HEK293 (cell line): ENCODE results near the gene SCTR.

Source experiments
- CTCF ChIA-PET: fragments of 350-600 bp; formaldehyde crosslinking; extraction: SDS; loops from one replicate; lab custom pipeline; 2021; ENCODE audit warnings: antibody characterized with exemption; lab: Yijun Ruan, JAX
- POLR2A ChIA-PET: fragments of 300-600 bp; formaldehyde crosslinking; extraction: SDS; loops from one replicate; lab custom pipeline; 2020; ENCODE audit warnings: antibody characterized with exemption, inconsistent platforms; lab: Yijun Ruan, JAX
- H3K27ac ChIP-seq: fragments of 200-500 bp; sonication (Bioruptor generic); 2 replicates; pipeline ENCODE4 v1.5.1; 2014; ENCODE audit warnings: low read depth, low read length, control low read depth, inconsistent platforms; ENCODE audit errors: extremely low read depth
- H3K36me3 ChIP-seq, 2 experiments: fragments of 200-500 bp in 1 of 2; sonication (Bioruptor generic) in 1 of 2; 1 replicate in 1 of 2; 2 replicates in 1 of 2; pipeline ENCODE4 v1.5.1; 2014 to 2017; ENCODE audit warnings: inconsistent platforms in 2 of 2, low read length in 2 of 2; ENCODE audit not compliant: control insufficient read depth in 2 of 2, insufficient read depth in 1 of 2
- H3K4me1 ChIP-seq: fragments of 200-500 bp; sonication (Bioruptor generic); 2 replicates; pipeline ENCODE4 v1.5.1; 2014; ENCODE audit warnings: mild to moderate bottlenecking, low read length, inconsistent platforms; ENCODE audit not compliant: control insufficient read depth, insufficient read depth
- H3K4me3 ChIP-seq: 2 replicates; pipeline ENCODE4 v1.5.1; 2011; ENCODE audit warnings: low read depth, mild to moderate bottlenecking, control low read depth, low read length, moderate library complexity
- H3K9me3 ChIP-seq: fragments of 200-500 bp; sonication (Bioruptor generic); 2 replicates; pipeline ENCODE4 v1.5.1; 2014; ENCODE audit warnings: low read depth, low read length, inconsistent platforms; ENCODE audit not compliant: control insufficient read depth, insufficient read depth
- GFI1B ChIP-seq: fragments of 450-650 bp; formaldehyde crosslinking; IDR thresholded peaks from 2 replicates; pipeline ENCODE4 v1.5.1; 2016; ENCODE audit warnings: missing biosample characterization, missing genetic modification characterization
- IKZF3 ChIP-seq: fragments of 450-650 bp; IDR thresholded peaks from 2 replicates; pipeline ENCODE4 v1.5.0; 2018; ENCODE audit warnings: missing biosample characterization, mild to moderate bottlenecking, missing genetic modification characterization, moderate library complexity
- ZNF114 ChIP-seq: fragments of 450-650 bp; formaldehyde crosslinking; IDR thresholded peaks from 2 replicates; pipeline ENCODE4 v1.5.0; 2017; ENCODE audit warnings: missing biosample characterization, missing genetic modification characterization
- ZNF121 ChIP-seq: fragments of 450-650 bp; formaldehyde crosslinking; IDR thresholded peaks from 2 replicates; pipeline ENCODE4 v1.5.1; 2016; ENCODE audit warnings: missing biosample characterization, missing genetic modification characterization
- ZNF138 ChIP-seq: fragments of 450-650 bp; formaldehyde crosslinking; IDR thresholded peaks from 2 replicates; pipeline ENCODE4 v1.5.1; 2016; ENCODE audit warnings: missing biosample characterization, missing genetic modification characterization, borderline replicate concordance
- ZNF155 ChIP-seq: fragments of 450-650 bp; formaldehyde crosslinking; IDR thresholded peaks from 2 replicates; pipeline ENCODE4 v1.5.1; 2016; ENCODE audit warnings: missing biosample characterization, missing genetic modification characterization
- ZNF16 ChIP-seq: fragments of 450-650 bp; formaldehyde crosslinking; IDR thresholded peaks from 2 replicates; pipeline ENCODE4 v1.5.1; 2016; ENCODE audit warnings: low read depth, missing biosample characterization, missing genetic modification characterization
- ZNF266 ChIP-seq: fragments of 450-650 bp; formaldehyde crosslinking; IDR thresholded peaks from 2 replicates; pipeline ENCODE4 v1.5.1; 2016; ENCODE audit warnings: missing biosample characterization, missing genetic modification characterization, low read depth
- ZNF366 ChIP-seq: fragments of 450-650 bp; formaldehyde crosslinking; conservative IDR thresholded peaks from 2 replicates; pipeline ENCODE4 v1.5.1; 2016; ENCODE audit warnings: missing biosample characterization, missing genetic modification characterization
- ZNF37A ChIP-seq: fragments of 450-650 bp; IDR thresholded peaks from 2 replicates; pipeline ENCODE4 v1.5.1; 2018; ENCODE audit warnings: missing biosample characterization, missing genetic modification characterization
- ZNF423 ChIP-seq: fragments of 450-650 bp; formaldehyde crosslinking; IDR thresholded peaks from 2 replicates; pipeline ENCODE4 v1.5.1; 2016; ENCODE audit warnings: missing biosample characterization, missing genetic modification characterization
- ZNF514 ChIP-seq: fragments of 450-650 bp; formaldehyde crosslinking; IDR thresholded peaks from 2 replicates; pipeline ENCODE4 v1.5.1; 2016; ENCODE audit warnings: missing biosample characterization, missing genetic modification characterization
- ZNF629 ChIP-seq: fragments of 450-650 bp; formaldehyde crosslinking; IDR thresholded peaks from 2 replicates; pipeline ENCODE4 v1.5.1; 2017; ENCODE audit warnings: missing biosample characterization, missing genetic modification characterization
- ZNF654 ChIP-seq: fragments of 450-650 bp; formaldehyde crosslinking; IDR thresholded peaks from 2 replicates; pipeline ENCODE4 v1.5.1; 2016; ENCODE audit warnings: low read depth, missing biosample characterization, missing genetic modification characterization
- ZNF707 ChIP-seq: fragments of 450-650 bp; formaldehyde crosslinking; IDR thresholded peaks from 2 replicates; pipeline ENCODE4 v1.5.1; 2016; ENCODE audit warnings: missing biosample characterization, missing genetic modification characterization
- ZNF791 ChIP-seq: fragments of 450-650 bp; formaldehyde crosslinking; IDR thresholded peaks from 2 replicates; pipeline ENCODE4 v1.5.1; 2016; ENCODE audit warnings: missing biosample characterization, missing genetic modification characterization
- TF ChIP-seq, protein P1 (sequence below): fragments of 450-650 bp; formaldehyde crosslinking; IDR thresholded peaks from 2 replicates; pipeline ENCODE4 v1.5.1; 2016; ENCODE audit warnings: missing biosample characterization, missing genetic modification characterization
- TF ChIP-seq, protein P2 (sequence below): fragments of 450-650 bp; formaldehyde crosslinking; IDR thresholded peaks from 2 replicates; pipeline ENCODE4 v1.5.1; 2016; ENCODE audit warnings: missing biosample characterization, missing genetic modification characterization
- TF ChIP-seq, protein P3 (sequence below): fragments of 450-650 bp; formaldehyde crosslinking; IDR thresholded peaks from 2 replicates; pipeline ENCODE4 v1.5.1; 2016; ENCODE audit warnings: missing biosample characterization, missing genetic modification characterization
- TF ChIP-seq, protein P4 (sequence below): fragments of 450-650 bp; formaldehyde crosslinking; IDR thresholded peaks from 2 replicates; pipeline ENCODE4 v1.5.1; 2016; ENCODE audit warnings: missing biosample characterization, missing genetic modification characterization
- TF ChIP-seq, protein P5 (sequence below): fragments of 450-650 bp; formaldehyde crosslinking; IDR thresholded peaks from 2 replicates; pipeline ENCODE4 v1.5.1; 2016; ENCODE audit warnings: missing biosample characterization, missing genetic modification characterization
- TF ChIP-seq, protein P6 (sequence below): fragments of 450-650 bp; formaldehyde crosslinking; IDR thresholded peaks from 2 replicates; pipeline ENCODE4 v1.5.1; 2016; ENCODE audit warnings: missing biosample characterization, missing genetic modification characterization

SCTR gene

DNA sequence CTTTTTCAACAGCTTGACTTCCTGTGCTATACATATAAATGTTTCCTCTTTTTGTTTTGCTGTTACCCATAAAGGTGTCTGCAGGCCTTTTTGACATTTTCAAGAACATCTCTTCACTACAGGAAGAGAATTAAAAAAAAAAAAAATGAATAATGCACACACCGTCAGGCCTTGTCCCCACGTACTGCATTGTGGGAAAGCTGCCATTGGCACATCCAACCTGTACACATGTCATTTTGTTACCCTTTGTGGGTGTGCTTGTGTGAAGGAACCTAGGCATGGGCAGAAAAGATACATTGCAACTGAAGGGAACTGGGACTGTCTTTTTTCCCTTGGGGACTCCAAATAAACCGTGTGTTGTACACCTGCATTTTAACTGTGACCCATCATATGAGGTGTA, 109.4 kb downstream of the SCTR start:
- H3K36me3 ChIP-seq = no peaks in the 10 kb centered on the region
- no peak overlapping the region for H3K27ac ChIP-seq
- no peak overlapping the region for H3K4me3 ChIP-seq
- no peaks in the 10 kb centered on the region for H3K9me3 ChIP-seq
- POLR2A ChIA-PET = no interaction called here
- no peaks in the 10 kb centered on the region for H3K4me1 ChIP-seq
- no peak for TF ChIP-seq ZNF707 (tag by site-specific recombination)
- no peak for TF ChIP-seq GFI1B (tag by site-specific recombination)
- TF ChIP-seq, protein P1, sequence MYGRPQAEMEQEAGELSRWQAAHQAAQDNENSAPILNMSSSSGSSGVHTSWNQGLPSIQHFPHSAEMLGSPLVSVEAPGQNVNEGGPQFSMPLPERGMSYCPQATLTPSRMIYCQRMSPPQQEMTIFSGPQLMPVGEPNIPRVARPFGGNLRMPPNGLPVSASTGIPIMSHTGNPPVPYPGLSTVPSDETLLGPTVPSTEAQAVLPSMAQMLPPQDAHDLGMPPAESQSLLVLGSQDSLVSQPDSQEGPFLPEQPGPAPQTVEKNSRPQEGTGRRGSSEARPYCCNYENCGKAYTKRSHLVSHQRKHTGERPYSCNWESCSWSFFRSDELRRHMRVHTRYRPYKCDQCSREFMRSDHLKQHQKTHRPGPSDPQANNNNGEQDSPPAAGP (tag by site-specific recombination) = no peak
- TF ChIP-seq ZNF791 (tag by site-specific recombination) = no peak
- TF ChIP-seq, protein P2, sequence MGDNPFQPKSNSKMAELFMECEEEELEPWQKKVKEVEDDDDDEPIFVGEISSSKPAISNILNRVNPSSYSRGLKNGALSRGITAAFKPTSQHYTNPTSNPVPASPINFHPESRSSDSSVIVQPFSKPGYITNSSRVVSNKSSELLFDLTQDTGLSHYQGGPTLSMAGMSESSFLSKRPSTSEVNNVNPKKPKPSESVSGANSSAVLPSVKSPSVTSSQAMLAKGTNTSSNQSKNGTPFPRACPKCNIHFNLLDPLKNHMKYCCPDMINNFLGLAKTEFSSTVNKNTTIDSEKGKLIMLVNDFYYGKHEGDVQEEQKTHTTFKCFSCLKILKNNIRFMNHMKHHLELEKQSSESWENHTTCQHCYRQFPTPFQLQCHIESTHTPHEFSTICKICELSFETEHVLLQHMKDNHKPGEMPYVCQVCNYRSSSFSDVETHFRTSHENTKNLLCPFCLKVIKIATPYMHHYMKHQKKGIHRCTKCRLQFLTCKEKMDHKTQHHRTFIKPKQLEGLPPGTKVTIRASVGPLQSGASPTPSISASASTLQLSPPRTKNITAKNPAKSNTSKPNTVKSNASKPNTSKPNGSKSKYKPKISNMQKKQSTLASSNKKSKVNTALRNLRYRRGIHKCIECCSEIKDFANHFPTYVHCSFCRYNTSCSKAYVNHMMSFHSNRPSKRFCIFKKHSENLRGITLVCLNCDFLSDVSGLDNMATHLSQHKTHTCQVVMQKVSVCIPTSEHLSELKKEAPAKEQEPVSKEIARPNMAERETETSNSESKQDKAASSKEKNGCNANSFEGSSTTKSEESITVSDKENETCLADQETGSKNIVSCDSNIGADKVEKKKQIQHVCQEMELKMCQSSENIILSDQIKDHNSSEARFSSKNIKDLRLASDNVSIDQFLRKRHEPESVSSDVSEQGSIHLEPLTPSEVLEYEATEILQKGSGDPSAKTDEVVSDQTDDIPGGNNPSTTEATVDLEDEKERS = no peak
- CTCF ChIA-PET = no interaction called here

DNA sequence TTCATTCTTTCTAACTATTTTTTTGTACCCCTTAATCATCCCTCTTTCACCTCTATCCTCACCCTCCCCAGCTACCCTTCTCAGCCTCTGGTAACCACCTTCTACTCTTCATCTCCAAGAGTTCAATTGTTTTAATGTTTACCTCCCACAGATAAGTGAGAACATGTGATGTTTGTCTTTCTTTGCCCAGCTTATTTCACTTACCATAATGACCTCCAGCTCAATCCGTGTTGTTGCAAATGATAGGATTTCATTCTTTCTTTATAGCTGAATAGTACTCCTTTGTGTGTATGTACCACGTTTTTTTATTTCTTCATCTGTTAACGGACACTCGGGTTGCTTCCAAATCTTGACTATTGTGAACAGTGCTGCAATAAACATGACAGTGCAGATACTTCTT, 114.8 kb downstream of the SCTR start:
- Histone ChIP-seq H3K27ac (no peak overlapping the region), H3K4me3 (no peak overlapping the region), H3K4me1 (no peaks in the 10 kb centered on the region), H3K36me3 (no peaks in the 10 kb centered on the region), H3K9me3 (no peaks in the 10 kb centered on the region)
- ChIA-PET CTCF (interaction anchor here (0.6 to 4.1 kb wide), 10 partner anchors 10 to 192 kb away, joined by 3 to 64 read pairs (median 3); no protein-coding TSS in a partner anchor), POLR2A (interaction anchor here (0.7 kb wide), 1 partner anchor 71 kb away, joined by 6 read pairs; no protein-coding TSS in a partner anchor)
- TF ChIP-seq ZNF138 (tag by site-specific recombination) (no peak), ZNF16 (tag by site-specific recombination) (no peak), ZNF629 (tag by site-specific recombination) (no peak), ZNF37A (tag by site-specific recombination) (no peak), ZNF155 (tag by site-specific recombination) (no peak), ZNF423 (tag by site-specific recombination) (no peak), IKZF3 (tag by site-specific recombination) (no peak), ZNF654 (tag by site-specific recombination) (no peak), ZNF514 (tag by site-specific recombination) (no peak), ZNF114 (tag by site-specific recombination) (no peak), ZNF266 (tag by site-specific recombination) (no peak), ZNF121 (tag by site-specific recombination) (no peak), ZNF366 (tag by site-specific recombination) (no peak)
- TF ChIP-seq, protein P3, sequence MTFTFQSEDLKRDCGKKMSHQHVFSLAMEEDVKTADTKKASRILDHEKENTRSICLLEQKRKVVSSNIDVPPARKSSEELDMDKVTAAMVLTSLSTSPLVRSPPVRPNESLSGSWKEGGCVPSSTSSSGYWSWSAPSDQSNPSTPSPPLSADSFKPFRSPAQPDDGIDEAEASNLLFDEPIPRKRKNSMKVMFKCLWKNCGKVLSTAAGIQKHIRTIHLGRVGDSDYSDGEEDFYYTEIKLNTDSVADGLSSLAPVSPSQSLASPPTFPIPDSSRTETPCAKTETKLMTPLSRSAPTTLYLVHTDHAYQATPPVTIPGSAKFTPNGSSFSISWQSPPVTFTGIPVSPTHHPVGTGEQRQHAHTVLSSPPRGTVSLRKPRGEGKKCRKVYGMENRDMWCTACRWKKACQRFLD (tag by site-specific recombination) = no peak
- TF ChIP-seq, protein P4, sequence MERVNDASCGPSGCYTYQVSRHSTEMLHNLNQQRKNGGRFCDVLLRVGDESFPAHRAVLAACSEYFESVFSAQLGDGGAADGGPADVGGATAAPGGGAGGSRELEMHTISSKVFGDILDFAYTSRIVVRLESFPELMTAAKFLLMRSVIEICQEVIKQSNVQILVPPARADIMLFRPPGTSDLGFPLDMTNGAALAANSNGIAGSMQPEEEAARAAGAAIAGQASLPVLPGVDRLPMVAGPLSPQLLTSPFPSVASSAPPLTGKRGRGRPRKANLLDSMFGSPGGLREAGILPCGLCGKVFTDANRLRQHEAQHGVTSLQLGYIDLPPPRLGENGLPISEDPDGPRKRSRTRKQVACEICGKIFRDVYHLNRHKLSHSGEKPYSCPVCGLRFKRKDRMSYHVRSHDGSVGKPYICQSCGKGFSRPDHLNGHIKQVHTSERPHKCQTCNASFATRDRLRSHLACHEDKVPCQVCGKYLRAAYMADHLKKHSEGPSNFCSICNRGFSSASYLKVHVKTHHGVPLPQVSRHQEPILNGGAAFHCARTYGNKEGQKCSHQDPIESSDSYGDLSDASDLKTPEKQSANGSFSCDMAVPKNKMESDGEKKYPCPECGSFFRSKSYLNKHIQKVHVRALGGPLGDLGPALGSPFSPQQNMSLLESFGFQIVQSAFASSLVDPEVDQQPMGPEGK (tag by site-specific recombination) = no peak
- TF ChIP-seq, protein P5, sequence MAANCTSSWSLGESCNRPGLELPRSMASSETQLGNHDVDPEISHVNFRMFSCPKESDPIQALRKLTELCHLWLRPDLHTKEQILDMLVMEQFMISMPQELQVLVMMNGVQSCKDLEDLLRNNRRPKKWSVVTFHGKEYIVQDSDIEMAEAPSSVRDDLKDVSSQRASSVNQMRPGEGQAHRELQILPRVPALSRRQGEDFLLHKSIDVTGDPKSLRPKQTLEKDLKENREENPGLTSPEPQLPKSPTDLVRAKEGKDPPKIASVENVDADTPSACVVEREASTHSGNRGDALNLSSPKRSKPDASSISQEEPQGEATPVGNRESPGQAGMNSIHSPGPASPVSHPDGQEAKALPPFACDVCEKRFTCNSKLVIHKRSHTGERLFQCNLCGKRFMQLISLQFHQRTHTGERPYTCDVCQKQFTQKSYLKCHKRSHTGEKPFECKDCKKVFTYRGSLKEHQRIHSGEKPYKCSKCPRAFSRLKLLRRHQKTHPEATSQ (tag by site-specific recombination) = no peak
- TF ChIP-seq, protein P6, sequence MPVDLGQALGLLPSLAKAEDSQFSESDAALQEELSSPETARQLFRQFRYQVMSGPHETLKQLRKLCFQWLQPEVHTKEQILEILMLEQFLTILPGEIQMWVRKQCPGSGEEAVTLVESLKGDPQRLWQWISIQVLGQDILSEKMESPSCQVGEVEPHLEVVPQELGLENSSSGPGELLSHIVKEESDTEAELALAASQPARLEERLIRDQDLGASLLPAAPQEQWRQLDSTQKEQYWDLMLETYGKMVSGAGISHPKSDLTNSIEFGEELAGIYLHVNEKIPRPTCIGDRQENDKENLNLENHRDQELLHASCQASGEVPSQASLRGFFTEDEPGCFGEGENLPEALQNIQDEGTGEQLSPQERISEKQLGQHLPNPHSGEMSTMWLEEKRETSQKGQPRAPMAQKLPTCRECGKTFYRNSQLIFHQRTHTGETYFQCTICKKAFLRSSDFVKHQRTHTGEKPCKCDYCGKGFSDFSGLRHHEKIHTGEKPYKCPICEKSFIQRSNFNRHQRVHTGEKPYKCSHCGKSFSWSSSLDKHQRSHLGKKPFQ (tag by site-specific recombination) = no peak
